ENCODE measurements around the gene CR2. TPM values are rescaled to one million over a fixed set of nuclear protein-coding genes. Genes with fewer than 3 reads are reported as not detected.

The CR2 gene
- total RNA-seq, 1 donor from 2014 or later = 0.09 TPM

DNA sequence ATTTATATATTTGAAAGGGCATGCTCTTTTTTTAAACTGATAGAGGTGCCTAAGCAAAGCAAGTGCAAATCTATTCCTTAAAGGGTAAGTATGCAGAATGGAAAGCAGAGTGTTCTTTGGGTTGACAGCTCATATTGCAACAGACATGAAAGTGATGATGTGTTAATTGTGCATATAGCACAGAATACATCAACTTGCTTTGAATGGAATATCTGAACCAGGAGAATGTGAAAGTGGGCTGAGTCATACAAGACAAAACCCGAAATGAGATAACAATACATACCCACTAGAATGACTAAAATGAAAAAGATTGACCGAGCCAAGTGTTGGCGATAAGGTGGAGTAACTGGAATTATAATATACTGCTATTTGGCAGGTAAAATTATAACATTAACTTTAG lies 46.2 kb downstream of the CR2 start:
- peaks cover 35% of the 10 kb centered on the region for H3K27me3 ChIP-seq (ENCODE audit: low read depth)
- no peaks in the 10 kb centered on the region for H3K9me3 ChIP-seq
- no peak for ATAC-seq
- H3K27ac ChIP-seq = no peak overlapping the region
- TF ChIP-seq, protein P1, sequence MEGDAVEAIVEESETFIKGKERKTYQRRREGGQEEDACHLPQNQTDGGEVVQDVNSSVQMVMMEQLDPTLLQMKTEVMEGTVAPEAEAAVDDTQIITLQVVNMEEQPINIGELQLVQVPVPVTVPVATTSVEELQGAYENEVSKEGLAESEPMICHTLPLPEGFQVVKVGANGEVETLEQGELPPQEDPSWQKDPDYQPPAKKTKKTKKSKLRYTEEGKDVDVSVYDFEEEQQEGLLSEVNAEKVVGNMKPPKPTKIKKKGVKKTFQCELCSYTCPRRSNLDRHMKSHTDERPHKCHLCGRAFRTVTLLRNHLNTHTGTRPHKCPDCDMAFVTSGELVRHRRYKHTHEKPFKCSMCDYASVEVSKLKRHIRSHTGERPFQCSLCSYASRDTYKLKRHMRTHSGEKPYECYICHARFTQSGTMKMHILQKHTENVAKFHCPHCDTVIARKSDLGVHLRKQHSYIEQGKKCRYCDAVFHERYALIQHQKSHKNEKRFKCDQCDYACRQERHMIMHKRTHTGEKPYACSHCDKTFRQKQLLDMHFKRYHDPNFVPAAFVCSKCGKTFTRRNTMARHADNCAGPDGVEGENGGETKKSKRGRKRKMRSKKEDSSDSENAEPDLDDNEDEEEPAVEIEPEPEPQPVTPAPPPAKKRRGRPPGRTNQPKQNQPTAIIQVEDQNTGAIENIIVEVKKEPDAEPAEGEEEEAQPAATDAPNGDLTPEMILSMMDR (IDR thresholded peaks at IDR 0.05) = no peak
- DNase-seq = no peak
- H3K4me3 ChIP-seq = no peak overlapping the region
- H3K36me3 ChIP-seq = no peaks in the 10 kb centered on the region
- no peaks in the 10 kb centered on the region for H3K4me1 ChIP-seq
- intact Hi-C loops (cut with DNase I) = no loop called here

DNA sequence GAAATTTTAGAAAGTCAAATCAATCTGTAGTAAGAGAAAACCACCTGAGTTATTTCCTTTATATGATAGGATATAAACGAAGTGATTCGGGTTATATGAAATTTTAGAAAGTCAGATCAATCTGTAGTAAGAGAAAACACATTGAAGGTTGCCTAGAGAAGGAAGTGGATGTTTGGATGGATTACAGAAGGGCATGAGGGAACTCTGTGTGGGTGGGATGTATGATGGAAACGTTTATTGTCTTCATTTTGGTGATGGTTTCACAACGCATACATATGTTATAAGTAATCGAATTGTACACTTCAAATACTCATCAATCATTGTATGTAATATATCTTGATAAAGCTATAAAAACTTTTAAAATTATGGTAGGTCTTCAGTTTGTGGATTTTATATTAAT lies 46.9 kb downstream of the CR2 start:
- Histone ChIP-seq H3K4me1 (no peaks in the 10 kb centered on the region), H3K27ac (no peak overlapping the region), H3K4me3 (no peak overlapping the region), H3K36me3 (no peaks in the 10 kb centered on the region), H3K27me3 (ENCODE audit: low read depth) (peaks cover 31% of the 10 kb centered on the region), H3K9me3 (no peaks in the 10 kb centered on the region)
- no peak for DNase-seq
- TF ChIP-seq, protein P1 (IDR thresholded peaks at IDR 0.05) = no peak
- no peak for ATAC-seq
- intact Hi-C loops (cut with DNase I) = no loop called here

DNA sequence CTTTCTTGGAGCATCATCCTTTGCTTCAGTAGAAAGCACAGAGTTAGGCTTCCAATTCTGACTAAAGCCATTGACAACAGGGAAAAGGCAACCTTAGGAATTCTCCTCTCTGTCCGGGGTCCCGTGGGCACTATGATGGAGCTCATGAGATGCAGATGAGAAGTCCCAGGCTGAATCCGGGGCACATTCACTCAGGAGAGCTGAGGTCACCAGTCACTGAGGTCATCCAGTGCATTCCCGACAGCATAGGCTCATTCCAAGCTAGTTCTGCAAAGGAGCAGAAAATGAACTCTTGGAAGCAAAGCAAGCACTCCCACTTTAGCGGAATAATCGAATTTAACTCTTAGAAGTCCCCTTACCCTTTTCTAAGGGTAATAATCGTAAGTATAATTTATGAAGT lies 48.6 kb downstream of the CR2 start:
- intact Hi-C loops (cut with DNase I) = no loop called here
- H3K9me3 ChIP-seq = no peaks in the 10 kb centered on the region
- H3K27ac ChIP-seq = no peak overlapping the region
- TF ChIP-seq, protein P1 (IDR thresholded peaks at IDR 0.05) = no peak
- no peak overlapping the region for H3K4me3 ChIP-seq
- DNase-seq (no peak), ATAC-seq (no peak)
- no peaks in the 10 kb centered on the region for H3K36me3 ChIP-seq
- peaks cover 20% of the 10 kb centered on the region for H3K27me3 ChIP-seq (ENCODE audit: low read depth)
- H3K4me1 ChIP-seq = no peaks in the 10 kb centered on the region

DNA sequence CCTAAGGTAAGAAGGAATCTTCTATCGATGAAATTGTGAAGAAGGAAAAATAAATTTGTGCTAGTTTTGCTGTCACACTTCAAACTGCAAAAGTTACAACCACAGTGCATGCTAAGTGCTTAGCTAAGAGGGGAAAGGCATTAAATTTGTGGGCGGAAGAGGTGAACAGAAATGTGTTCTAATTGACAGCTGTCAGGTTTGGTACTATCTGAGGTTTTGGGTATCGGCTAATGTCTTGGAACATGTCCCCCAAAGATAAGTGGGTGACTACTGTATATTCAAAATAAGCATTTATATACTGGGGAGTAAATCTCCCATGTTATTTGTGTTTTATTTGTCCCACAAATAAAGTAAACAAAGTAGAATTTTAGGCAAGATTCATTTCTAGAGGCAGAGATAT lies 49.8 kb downstream of the CR2 start:
- Histone ChIP-seq H3K27ac (no peak overlapping the region), H3K4me3 (no peak overlapping the region), H3K9me3 (no peaks in the 10 kb centered on the region), H3K36me3 (no peaks in the 10 kb centered on the region), H3K27me3 (ENCODE audit: low read depth) (peaks cover 12% of the 10 kb centered on the region), H3K4me1 (no peaks in the 10 kb centered on the region)
- TF ChIP-seq, protein P1 (IDR thresholded peaks at IDR 0.05) = no peak
- no peak for ATAC-seq
- intact Hi-C loops (cut with DNase I) = no loop called here
- DNase-seq = no peak

DNA sequence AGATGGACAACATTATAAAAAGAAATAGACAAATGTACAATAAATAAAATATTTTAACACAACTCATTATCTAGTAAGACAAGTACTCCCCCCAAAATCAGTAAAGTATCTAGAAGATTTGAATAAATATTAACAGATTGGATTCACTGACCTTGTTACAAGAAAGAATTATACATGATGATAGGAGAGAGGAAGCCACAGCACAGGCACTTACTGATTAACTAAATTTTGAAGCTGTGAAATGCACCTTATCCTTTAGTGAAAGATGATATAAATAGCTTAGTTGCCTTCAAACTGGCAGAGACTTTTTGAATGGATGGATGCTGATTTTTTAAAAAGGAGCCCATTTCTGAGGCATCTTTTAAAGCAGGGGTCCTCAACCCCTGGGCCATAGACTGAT lies 50.3 kb downstream of the CR2 start:
- intact Hi-C loops (cut with DNase I) = no loop called here
- Histone ChIP-seq H3K4me3 (no peak overlapping the region), H3K36me3 (no peaks in the 10 kb centered on the region), H3K4me1 (no peaks in the 10 kb centered on the region), H3K27me3 (ENCODE audit: low read depth) (peaks cover 12% of the 10 kb centered on the region), H3K9me3 (no peaks in the 10 kb centered on the region), H3K27ac (no peak overlapping the region)
- DNase-seq (no peak), ATAC-seq (no peak)
- TF ChIP-seq, protein P1 (IDR thresholded peaks at IDR 0.05) = no peak

DNA sequence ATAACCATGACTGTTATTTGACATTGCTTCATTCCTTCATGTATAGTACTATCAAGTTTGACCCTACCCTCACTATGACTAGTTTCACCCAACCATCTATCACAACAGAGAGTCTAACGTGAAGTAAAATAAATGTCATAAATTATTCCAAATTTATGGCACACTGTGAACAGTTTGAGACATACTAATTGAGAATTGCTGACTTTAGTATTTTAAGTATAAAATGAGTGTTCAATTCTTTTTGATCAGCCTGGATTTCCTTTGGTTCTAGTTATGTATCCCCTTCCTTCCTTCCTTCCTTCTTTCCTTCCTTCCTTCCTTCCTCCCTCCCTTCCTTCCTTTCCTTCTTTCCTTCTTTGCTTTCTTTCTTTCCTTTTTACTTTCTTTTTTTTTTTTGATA lies 56.3 kb downstream of the CR2 start:
- Histone ChIP-seq H3K36me3 (no peaks in the 10 kb centered on the region), H3K4me1 (no peaks in the 10 kb centered on the region), H3K27ac (no peak overlapping the region), H3K27me3 (ENCODE audit: low read depth) (peaks cover 2% of the 10 kb centered on the region), H3K9me3 (no peaks in the 10 kb centered on the region), H3K4me3 (no peak overlapping the region)
- DNase-seq (no peak), ATAC-seq (no peak)
- intact Hi-C loops (cut with DNase I) = no loop called here
- TF ChIP-seq, protein P1 (IDR thresholded peaks at IDR 0.05) = no peak
